Kidney tubule cell (primary cell): ENCODE data around the gene CFAP77.
"Not testable (repeated sequence)": the region's sequence is repeated elsewhere in the genome, so short reads cannot be mapped to it uniquely, and the experiment has no call there.

Source experiments
- DNase-seq: peaks from one replicate; pipeline ENCODE4 v3.0.0-alpha.2; 2018; ENCODE audit warnings: low spot score

Gene CFAP77

DNA sequence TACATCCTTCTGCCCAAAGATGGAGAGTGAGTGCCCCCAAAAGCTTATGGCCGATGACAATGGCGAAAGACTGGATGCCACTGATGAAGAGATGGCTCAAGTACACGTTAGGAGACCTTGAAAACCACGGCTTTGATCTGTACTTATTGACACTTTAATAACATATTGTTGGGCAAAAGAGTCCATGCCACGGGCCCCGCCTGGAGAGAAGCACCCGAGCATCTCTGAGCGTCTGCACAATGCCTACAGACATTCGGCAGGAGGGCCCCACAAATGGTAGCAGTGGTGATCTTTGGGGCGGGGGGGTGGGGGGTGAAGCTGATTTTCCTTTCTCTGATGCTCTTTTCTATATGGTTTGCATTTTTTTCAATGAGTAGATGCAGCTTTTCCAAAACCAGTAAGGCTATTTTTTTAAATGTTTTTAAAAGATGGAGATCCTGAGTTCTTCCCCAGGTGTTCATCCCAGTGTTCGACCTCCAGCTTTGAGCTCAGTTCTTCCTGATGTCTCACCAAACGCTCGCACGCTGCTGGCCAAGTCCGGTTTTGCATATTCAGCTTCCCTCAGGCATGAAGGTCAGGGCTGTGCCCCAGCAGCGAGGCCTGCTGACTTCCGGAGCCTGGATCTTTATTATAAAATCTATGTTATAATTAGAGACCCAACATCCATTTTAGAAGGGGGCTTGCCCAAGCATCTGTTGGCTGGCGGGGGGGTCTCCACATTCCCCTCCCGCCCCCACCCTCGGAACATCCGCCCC, 138.1 kb downstream of the CFAP77 start:
- DNase-seq = peak; percentile 23

DNA sequence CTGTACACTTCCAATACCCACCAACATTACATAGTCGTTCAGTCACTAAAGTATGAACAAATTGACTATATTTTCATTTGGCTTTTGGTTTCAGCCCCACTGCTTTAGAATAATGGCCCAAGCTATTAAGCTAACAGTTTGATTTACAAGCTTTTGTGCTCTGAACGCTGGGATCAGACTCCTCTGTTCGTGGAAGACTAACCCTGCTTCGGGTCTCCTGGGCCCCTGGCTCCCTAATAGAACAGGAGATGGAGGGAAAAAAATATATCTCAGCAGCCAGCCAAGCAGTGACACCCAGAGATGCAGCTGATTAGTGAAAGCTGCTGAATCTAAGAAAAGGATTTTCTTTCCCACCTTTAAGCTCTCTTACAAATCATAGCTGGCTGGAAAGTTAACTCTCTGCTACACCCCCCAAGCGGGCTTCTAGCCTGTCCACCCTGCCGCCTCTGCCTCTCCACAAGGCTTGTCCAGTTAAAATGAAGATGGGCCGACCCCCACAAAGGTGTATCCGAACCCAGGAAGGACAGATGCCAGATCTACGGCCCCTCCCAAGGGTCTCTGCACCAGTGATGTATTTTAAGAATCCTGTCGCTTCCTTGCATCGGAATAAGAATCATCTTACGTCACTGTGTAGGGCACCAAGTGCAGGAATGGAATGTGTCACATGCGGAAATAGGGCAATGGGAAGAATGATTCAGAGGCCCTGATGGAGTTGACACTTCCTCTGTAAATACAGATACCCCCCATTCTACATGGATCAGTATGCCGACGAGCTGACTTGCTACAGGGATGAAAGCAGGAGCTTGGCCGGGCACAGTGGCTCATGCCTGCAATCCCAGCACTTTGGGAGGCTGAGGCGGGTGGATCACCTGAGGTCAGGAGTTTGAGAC, 139.0 kb downstream of the CFAP77 start:
- peak; percentile 50 for DNase-seq

DNA sequence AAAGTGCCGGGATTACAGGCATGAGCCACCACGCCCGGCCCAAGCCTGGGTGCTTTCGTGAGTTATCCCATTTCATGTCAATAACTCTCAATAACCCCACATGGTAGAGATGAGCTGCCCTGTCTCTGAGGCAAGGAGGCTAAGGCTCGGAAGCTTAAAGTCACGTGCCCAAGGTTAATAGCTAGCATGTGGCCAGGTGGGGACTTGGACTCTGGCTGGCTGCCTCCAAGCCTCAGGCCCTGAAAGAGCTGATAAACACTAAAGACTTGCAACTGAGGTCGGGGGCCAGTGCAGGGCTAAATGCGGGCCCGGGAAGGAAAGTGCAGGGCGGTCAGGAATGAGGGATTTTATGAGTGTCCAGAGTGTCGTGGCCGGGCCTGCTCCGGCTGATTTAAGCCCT, 141.5 kb downstream of the CFAP77 start:
- no peak for DNase-seq

DNA sequence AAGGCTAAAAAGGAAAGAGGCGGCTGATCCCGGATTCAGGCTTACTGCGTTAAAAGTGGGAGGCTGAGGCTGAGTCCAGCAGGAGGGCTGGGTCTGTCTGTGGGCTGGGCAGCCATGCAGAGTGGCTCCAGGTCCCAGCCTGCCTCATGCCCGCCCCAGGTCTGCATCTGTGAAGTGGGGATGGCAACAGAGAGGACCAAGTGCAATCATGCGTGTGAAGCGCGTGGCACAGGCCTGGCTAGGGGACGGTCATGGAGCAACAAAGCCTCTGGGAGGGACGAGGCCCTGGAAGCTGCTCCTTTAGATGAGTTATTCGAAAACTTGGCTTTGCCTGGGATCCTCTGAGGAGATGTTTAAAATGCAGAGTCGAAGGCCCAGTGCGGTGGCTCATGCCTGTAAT, 142.0 kb downstream of the CFAP77 start:
- DNase-seq = no peak

DNA sequence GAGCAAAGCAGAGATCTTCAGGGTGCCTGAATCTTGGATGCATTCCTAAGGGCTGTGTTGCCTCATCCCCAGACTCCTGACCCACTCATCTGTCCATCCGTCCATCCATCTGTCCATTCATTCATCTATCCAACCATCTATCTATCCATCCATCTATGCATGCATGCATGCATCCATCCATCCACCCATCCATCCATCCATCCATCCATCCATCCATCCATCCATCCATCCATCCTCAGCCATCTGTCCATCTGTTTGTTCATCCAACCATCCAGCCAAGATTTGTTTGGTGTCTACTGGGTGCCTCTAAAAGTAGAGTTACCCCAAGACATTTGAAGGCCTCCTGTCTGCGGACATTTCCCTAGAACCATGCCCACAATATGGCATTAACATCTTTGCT, 144.7 kb downstream of the CFAP77 start:
- no peak for DNase-seq

DNA sequence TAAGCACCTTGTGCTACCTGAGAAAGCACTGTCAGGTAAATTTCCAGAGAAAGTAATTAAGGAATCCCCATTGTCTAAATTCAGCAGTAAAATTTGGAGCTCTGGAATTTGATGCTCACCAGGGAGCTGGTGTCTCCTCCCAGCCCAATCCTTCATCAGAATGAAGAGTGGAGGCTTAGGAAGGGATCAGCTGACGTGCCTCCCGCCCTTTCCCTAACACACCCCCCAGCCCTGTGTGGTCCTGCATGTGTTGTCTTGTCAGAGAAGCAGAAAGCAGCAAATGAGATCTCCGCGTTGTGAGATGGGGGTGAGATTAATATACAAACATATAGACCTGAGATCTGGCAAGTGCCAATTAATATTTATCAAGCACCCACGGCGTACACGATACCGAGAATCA, 145.5 kb downstream of the CFAP77 start:
- no peak for DNase-seq

DNA sequence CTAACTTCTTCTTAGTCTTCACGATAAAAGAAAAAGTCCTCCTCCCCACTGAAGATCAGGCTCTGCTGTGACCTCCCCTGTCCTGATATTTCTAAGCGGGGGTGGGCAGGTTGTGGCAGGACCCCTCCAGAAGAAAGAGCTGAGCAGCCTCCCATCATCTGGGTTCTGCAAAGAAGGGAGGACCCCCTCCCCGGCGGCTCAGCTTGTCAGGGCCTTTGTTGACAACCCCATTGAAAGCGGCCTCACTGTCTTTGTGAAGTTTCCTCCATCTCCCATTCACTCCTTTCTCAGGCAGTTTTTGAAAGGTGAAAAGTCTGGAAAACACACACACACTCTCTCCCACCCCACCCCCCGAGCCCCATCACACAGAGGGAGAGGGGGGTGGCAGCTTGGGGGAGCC, 146.2 kb downstream of the CFAP77 start:
- no peak for DNase-seq

DNA sequence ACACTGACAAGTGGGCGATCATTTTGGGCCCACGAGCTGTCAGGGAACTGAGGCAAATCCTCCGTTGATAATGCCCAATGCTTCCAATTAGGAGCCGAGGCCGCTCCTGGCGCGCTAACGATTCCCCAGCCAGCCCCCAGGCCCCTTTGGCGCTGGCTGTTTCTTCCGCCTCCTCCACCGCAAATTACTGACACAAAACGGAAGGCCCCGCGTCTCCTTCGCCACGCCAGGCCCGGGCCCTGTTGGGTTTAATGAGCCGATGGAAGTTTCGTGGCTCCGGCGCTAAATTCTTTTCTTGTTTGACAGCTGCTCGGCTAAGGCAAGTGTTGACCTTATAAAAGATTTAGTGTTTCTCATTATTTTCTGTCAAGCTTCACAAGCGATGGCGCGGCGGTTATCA, 146.7 kb downstream of the CFAP77 start:
- DNase-seq = no peak

DNA sequence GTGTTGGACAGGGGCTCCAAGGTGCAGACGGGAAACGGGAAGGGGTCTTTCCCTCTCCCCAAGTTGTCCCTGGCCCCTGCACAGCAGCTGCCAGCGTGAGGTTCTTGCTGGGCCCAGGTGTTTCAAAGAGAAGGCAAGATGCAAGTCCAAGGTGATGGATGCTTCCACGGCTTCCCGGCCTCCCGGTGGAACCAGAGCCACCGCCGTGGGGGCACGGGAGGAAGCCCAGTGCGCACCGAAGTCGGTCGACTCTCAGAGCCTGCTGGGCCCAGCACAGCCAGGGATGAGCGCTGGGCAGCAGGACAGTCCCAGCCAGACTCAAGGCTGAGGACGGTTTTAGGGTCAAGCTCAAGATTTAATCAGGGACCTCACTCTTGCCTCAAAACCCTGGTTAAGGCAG, 147.1 kb downstream of the CFAP77 start:
- DNase-seq = no peak

DNA sequence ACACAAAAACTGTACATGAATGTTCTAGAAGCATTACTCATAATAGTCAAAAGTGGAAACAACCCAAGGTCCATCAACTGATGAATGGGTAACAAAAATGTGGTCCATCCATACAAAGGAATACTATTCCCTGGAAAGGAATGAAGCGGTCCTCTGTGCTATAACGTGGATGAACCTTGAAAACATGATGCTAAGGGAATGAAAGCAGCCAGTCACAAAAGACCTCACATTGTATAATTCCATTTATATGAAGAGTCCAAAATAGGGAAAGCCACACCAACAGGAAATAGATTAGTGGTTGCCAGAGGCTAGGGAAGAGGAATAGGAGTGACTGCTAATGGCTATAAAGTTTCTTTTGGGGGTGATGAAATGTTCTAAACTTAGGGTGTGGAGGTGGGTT, 149.7 kb downstream of the CFAP77 start:
- no peak for DNase-seq

DNA sequence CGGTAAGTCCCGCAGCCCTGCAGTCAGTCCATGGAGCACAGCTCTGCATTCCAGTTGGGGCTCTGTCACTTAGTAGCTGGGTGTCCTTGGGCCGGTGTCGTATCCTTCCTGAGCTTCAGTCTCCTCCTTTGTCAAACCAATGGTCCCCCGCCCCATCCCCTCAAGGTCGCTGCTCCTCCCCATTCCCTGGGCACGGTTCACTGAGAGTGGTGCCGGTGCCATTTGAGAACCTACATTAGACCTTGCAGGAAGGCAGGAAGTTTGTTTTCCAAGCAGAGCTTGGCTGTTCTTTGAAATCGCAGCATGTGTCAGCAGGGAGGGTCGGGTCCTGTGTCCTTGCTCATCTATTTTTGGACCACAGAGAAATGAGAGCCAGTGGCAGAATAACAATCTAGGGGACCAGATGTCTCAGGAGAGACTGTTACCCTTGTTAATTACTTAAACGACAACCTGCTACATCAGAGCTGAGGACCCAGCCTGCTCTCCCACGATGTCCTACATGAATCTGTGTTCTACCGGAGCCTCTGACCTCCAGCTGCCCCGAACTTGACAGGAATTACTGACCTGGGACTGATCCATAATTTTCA, 150.7 kb downstream of the CFAP77 start:
- no peak for DNase-seq

DNA sequence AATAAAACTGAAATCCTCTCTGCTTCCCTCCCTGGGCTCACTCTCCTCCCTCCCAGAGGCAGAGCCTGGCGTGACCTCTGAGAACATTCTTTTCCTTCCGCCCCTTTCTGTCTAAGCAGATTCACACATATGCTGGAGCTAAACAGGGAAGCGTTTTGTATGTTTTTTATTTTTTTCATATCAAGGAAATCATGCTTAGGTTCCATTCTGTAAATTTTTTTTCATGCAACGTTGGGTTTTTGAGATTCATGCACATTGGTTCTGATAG, 152.2 kb downstream of the CFAP77 start:
- no peak for DNase-seq

DNA sequence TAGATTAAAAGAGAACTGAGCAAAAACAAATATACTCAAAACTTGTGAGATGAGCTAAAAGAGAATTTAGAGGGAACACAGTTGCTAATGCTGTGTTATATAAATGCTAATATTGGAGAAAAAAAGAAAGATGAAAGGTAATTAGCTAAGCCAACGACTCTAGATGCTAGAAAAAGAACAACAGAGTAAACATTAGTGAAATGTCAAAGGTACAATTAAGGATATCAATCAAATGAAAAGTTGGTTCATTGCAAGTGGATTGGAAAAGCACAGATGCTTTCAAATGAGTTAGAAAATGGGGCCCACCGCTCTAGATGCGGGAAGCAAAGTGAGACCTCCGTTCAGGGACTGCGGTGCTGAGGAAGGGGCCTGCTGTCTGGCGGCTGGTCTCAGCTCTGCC, 154.5 kb downstream of the CFAP77 start:
- DNase-seq = no peak

DNA sequence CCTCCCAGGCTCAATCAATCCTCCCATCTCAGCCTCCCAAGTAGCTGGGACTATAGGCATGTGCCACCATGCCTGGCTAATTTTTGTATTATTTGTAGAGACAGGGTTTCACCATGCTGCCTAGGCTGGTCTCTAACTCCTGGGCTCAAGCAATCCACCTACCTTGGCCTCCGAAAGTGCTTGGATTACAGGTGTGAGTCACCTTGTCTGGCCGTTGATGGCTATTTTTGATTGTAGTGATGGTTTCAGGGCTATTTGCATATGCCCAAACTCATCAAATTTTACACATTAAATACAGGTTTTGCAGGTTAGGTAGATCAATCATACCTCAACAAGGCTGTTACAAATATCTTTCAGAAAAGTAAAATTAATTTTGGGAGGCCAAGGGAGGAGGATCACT, 158.8 kb downstream of the CFAP77 start:
- not testable (repeated sequence) for DNase-seq

DNA sequence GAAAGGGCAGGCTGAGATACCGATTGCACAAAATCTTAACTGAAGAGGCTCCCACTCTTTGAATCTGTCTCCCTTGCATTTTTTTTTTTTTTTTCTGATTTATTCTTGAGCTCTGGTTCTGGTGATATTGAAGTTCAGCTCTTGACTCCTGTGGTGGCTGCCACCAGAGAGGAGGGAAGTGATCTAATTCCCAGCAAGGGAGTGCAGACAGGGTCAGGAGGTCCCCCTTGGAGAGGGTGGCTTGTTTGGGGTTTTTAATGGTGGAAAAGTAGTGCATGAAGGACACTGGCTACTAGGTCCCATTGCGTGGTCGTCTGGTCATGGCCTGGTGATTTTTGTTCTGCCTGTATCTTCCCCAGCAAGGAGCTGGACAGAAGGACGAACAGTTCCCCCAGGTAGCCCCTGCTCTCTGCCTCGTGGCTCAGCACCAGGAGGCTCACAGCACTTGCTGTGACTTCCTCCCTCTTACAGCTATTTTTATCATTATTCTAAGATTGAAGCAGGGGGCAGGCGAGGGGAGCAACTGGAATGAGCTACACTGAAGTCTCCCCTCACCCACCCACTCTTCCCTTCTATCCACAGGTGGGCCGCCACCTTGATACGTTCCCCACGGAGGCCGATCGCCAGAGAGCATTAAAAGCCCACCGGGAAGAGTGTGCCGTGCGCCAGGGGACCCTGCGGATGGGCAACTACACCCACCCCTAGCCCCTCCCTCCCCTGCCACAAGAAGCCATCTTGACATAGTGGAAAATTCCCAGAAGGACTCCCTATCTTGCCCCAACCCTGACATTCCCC, 162.0 kb downstream of the CFAP77 start:
- no peak for DNase-seq

DNA sequence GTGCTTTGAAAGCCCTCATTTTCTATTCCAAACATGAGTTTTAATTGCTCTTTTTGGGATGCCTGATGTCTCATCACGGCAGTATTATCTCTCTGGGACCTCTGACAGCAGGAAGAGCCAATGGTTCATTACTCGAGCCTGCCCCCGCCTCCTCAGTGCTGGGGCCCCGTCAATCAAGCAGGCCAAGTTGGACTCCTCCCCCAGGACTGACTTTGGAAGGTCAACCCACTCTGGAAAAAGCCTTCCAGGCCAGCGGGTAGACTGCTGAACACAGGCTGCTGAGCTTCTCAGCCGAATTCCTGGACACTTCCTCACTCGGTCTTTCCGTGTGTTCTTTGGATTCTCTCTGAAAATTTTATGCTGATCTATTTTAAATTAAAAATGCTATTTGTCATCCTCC, 162.9 kb downstream of the CFAP77 start:
- DNase-seq = peak; percentile 27

DNA sequence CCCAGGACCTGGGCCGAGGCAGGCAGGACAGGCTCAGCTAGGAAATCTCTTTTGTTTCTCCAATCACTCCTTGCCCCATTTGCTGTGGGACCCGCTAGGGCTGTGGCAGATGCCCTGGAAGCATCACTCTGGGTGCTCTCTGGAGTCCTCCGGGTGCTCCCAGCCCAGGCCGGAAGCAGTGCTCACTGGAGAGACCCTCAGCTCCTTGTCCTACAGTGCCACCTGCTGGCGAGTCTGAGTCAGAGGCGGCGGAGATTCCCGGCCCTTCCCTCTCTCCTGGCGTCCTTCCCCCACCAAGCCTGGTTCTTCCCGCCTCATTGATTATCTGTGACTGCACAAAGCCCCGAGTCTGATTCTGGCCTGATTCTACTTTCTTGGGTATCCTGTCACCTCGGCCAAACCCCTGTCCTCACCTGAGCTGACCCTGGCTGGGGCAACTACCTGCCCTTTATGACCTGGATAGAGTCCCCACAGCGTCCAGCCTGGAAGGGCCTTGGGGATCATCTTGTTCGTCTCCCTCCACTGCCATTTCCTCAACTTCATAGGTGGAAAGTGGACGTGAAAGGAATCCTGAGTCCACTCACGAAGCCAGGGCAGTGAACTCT, 165.1 kb downstream of the CFAP77 start:
- DNase-seq = peak; percentile 71

DNA sequence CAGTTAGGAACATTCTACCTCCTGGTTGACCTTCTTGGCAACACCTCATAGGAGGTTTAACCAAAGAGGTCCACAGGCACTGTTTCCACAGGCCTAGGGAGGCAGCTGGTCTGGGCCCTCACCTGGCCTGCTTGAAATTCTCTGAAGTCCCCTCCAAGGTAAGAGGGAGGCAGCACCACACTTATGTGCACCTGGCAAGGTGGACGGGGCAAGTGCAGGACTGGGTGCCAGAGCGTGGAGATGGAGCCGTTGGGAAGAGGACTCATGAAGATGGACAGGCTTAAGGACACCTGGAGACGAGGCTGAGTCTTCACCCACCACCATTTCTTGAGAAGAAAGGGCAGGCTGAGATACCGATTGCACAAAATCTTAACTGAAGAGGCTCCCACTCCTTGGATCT, 165.8 kb downstream of the CFAP77 start:
- no peak for DNase-seq

DNA sequence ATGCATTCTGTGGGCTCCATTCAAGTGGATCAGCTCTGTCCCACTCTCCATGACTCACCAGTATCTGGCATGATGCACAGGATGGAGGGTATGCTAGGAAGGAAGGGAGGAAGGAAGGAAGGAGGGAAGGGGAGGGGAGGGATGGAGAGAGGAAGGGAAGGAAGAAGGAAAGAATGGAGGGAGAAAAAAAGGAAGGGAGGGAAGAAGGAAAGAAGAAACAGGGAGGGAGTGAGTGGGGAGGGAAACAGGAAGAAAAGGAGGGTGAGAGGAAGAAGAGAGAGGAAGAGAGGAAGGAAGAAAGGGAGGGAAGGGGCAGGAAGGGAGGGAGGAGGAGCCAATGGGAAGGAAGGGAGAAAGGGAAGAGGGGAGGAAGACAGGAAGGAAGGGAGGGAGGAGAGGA, 167.1 kb downstream of the CFAP77 start:
- peak; percentile 17 for DNase-seq

DNA sequence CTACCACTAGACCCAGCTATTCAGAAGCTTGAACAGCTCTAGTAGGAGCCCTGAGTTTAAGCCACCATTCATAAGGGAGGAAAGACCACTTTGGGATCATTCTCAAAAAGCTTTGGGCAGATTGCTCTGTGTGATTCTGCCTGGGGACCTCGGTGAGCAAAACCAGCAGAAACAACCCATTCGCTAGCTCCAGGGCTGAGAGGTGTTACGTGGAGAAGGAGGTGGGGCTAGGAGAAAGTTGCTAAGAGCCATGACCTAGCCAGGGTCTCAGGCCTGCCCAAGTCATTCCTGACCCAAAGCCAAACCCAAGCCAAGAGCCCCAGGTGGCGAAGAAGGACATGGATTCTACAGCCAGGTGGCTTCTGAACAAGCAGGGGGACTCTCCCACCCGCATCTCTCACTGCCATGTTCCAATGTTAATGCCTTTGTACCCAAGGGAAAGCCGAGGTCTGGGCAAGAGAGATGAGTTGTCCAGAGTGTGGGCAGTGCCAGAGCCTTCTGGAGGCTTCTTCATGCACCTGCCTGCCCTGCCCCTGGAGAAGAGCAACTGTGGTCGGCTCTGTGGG, 168.4 kb downstream of the CFAP77 start:
- DNase-seq = no peak

DNA sequence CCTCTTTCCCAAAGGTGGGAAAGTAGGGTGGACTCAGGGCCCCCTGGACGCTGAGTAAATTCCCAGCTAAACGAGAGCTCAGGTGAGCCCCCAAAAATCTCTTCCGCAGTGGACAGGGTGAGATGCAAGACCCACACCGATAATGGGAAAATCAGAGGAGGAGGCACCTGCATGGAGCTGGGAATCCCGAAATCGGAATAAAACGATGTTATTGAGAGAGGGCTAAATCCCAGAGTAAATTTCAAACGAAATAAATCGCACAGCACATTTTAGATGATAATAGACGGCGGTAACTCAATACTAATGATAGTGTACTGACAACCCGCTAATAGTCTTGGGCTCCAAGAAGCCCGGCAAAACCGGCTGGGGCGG, 169.4 kb downstream of the CFAP77 start:
- no peak for DNase-seq

DNA sequence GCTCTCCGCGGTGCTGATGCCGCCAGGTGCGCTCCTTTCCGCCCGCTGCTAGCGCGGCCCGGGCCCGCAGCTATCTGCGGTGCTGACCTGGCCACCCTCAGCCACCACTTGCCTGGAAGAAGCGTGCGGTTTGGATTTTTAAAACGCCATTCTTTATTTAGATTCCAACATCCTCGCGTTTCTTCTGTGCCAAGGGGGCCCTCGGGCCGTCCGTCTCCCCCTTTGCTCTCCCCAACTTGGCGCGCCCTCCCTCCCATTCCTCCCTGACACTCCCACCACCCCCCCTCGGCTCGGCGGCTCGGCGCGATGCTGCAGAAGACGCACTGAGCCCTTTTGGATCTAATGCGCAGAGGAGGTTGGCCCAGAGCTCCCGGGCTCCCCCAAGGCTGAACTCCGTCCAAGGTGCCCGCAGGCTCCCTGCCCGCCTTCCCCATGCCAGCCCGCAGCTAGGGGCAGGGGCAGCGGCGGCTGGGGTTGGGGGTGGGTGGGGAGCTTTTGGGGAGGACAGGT, 172.3 kb downstream of the CFAP77 start, which contains the start of gene BARHL1:
TSS of gene BARHL1 (plus strand) at position 331 of the 510 bp plus-strand sequence. CDS start 192 bp downstream, outside the sequence.
- no peak for DNase-seq
